Smooth muscle cell (in vitro differentiated cells): ENCODE measurements around the gene YJEFN3. TPM values are rescaled to one million over a fixed set of nuclear protein-coding genes. Genes with fewer than 3 reads are reported as not detected.

Experiments used
- DNase-seq: peaks from one replicate; lab custom pipeline; 2025; ENCODE audit not compliant: unreplicated experiment; lab: John Stamatoyannopoulos, UW
- H2AFZ ChIP-seq: fragments of 200-600 bp; sonication (generic); 2 replicates; pipeline ENCODE4 v1.6.0; 2016; ENCODE audit warnings: antibody characterized with exemption, low read depth, mild to moderate bottlenecking
- H3F3A ChIP-seq: fragments of 200-600 bp; sonication (generic); 2 replicates; pipeline ENCODE4 v1.6.0; 2017; ENCODE audit warnings: antibody characterized with exemption, low read depth
- H3K27ac ChIP-seq: fragments of 200-600 bp; sonication (generic); 2 replicates; pipeline ENCODE4 v1.5.1; 2016; ENCODE audit warnings: low read depth, mild to moderate bottlenecking
- H3K27me3 ChIP-seq: fragments of 200-600 bp; sonication (generic); 2 replicates; pipeline ENCODE4 v1.6.1; 2016; ENCODE audit warnings: low read depth, mild to moderate bottlenecking
- H3K36me3 ChIP-seq: fragments of 200-600 bp; sonication (generic); 2 replicates; pipeline ENCODE4 v1.5.1; 2016; ENCODE audit warnings: low read depth
- H3K4me1 ChIP-seq: fragments of 200-600 bp; sonication (generic); 2 replicates; pipeline ENCODE4 v1.5.1; 2016; ENCODE audit warnings: low read depth
- H3K4me2 ChIP-seq: fragments of 200-600 bp; sonication (generic); 2 replicates; pipeline ENCODE4 v1.6.0; 2016; ENCODE audit warnings: mild to moderate bottlenecking
- H3K4me3 ChIP-seq: fragments of 200-600 bp; sonication (generic); 2 replicates; pipeline ENCODE4 v1.5.1; 2016; ENCODE audit warnings: mild to moderate bottlenecking
- H3K79me2 ChIP-seq: fragments of 200-600 bp; sonication (generic); 2 replicates; pipeline ENCODE4 v1.6.0; 2016; ENCODE audit warnings: low read depth, mild to moderate bottlenecking
- H3K9ac ChIP-seq: fragments of 200-600 bp; sonication (generic); 2 replicates; pipeline ENCODE4 v1.6.0; 2016; ENCODE audit warnings: low read depth
- H3K9me3 ChIP-seq: fragments of 200-600 bp; sonication (generic); replicated peaks from 2 replicates; pipeline ENCODE4 v1.5.1; 2016; ENCODE audit warnings: low read depth
- H4K20me1 ChIP-seq: fragments of 200-600 bp; sonication (generic); 2 replicates; pipeline ENCODE4 v1.6.0; 2016; ENCODE audit warnings: low read depth
- WGBS: methylation state at CpG from one replicate; pipeline ENCODE4 v1.1.7; 2016; ENCODE audit warnings: low lambda C conversion rate; 5-methylcytosine and 5-hydroxymethylcytosine counted together
- polyA plus RNA-seq: library from polyadenylated mRNA; unstranded; fragments of >200 nt; fragmentation: Nextera tagmentation; extraction: Ambion mirVana; gene quantifications from 2 replicates; pipeline ENCODE4 v1.2.1, GENCODE V29; 2016
- total RNA-seq: library from RNA; depleted of rRNA; stranded (reverse); fragments of >200 nt; gene quantifications from 2 replicates; pipeline ENCODE4 v1.2.3, GENCODE V29; 2014
- TF ChIP-seq, protein P1 (sequence below): fragments of 200-600 bp; sonication (generic); IDR thresholded peaks from 2 replicates; pipeline ENCODE4 v1.5.1; 2017; ENCODE audit warnings: borderline replicate concordance, mild to moderate bottlenecking, antibody characterized with exemption; ENCODE audit not compliant: insufficient read depth, poor library complexity, severe bottlenecking

YJEFN3 gene
- total and polyA plus RNA-seq, 2 experiments from 2014 or later = 2.2 to 5.8 TPM

DNA sequence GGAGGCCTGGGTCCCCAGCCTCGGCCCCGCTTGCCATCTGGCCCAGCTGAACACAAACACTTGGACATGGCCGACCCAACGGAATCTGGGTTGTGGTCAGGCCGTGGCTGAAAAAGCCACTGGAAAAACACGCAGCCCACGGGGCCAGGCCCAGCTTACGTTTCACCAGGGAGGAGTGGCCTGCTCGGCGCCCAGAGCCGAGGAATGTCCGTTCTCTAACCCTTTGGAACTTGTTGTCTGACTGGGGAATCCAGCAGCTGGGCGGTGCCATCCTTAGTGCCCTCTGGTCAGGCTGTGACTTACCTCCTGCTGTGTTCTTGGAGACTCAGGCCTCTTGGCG, 23.1 kb downstream of the YJEFN3 start:
- Histone ChIP-seq H3K4me1 (peaks cover 12% of the 10 kb centered on the region), H2AFZ (no peak overlapping the region), H3K36me3 (no peaks in the 10 kb centered on the region), H3F3A (no peaks in the 10 kb centered on the region), H3K27me3 (no peaks in the 10 kb centered on the region), H3K27ac (peak overlapping the region; percentile 69), H3K9ac (no peak overlapping the region), H4K20me1 (no peaks in the 10 kb centered on the region), H3K4me3 (no peak overlapping the region), H3K9me3 (no peaks in the 10 kb centered on the region), H3K79me2 (no peaks in the 10 kb centered on the region), H3K4me2 (no peak overlapping the region)
- DNase-seq = no peak
- 57% methylated on average over 14 of the region's 14 CpGs for WGBS
- TF ChIP-seq, protein P1, sequence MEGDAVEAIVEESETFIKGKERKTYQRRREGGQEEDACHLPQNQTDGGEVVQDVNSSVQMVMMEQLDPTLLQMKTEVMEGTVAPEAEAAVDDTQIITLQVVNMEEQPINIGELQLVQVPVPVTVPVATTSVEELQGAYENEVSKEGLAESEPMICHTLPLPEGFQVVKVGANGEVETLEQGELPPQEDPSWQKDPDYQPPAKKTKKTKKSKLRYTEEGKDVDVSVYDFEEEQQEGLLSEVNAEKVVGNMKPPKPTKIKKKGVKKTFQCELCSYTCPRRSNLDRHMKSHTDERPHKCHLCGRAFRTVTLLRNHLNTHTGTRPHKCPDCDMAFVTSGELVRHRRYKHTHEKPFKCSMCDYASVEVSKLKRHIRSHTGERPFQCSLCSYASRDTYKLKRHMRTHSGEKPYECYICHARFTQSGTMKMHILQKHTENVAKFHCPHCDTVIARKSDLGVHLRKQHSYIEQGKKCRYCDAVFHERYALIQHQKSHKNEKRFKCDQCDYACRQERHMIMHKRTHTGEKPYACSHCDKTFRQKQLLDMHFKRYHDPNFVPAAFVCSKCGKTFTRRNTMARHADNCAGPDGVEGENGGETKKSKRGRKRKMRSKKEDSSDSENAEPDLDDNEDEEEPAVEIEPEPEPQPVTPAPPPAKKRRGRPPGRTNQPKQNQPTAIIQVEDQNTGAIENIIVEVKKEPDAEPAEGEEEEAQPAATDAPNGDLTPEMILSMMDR = no peak

DNA sequence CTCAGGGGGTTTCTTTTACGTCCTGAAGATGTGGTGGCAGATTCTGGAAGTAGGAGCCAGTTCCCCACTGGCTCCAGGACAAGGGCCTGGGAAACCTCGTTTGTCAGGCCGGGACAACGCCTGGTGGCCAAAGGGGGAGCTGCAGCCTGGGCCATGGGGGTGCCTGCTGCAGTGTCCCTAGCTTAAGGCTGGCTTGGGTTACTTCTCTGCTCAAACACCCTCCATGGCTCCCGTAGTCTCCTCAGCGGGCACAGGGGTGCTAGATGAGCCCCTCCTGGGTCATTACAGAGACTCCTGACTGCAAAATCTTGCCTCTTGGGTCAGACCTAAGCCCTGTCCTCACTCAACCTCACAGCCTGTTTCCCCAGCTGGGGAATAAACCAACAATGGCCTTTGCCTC, 24.1 kb downstream of the YJEFN3 start:
- Histone ChIP-seq H3K79me2 (no peaks in the 10 kb centered on the region), H3K27me3 (no peaks in the 10 kb centered on the region), H3K4me1 (peaks cover 12% of the 10 kb centered on the region), H2AFZ (no peak overlapping the region), H3K9me3 (no peaks in the 10 kb centered on the region), H4K20me1 (no peaks in the 10 kb centered on the region), H3F3A (no peaks in the 10 kb centered on the region), H3K4me2 (no peak overlapping the region), H3K9ac (no peak overlapping the region), H3K4me3 (no peak overlapping the region), H3K27ac (no peak overlapping the region), H3K36me3 (no peaks in the 10 kb centered on the region)
- no peak for DNase-seq
- TF ChIP-seq, protein P1 = peak; percentile 60
- WGBS = 61% methylated on average over 6 of the region's 6 CpGs

DNA sequence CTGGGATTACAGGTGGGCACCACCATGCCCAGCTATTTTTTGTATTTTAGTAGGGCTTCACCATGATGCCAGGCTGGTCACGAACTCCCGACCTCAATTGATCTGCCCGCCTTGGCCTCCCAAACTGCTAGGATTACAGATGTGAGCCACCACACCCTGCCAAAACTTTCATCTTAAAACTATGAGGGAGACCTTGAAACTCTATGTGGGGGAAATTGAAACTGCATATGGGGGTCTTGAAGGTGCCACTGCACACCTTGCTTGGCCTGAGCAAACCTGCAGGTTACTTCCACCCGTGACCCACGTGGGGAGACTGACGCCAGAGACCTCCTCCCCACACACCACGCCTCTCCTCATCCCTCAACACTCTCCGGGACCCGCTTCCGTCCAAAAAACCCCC, 25.0 kb downstream of the YJEFN3 start:
- no peaks in the 10 kb centered on the region for H3F3A ChIP-seq
- H2AFZ ChIP-seq = no peak overlapping the region
- no peaks in the 10 kb centered on the region for H3K79me2 ChIP-seq
- H3K27ac ChIP-seq = no peak overlapping the region
- DNase-seq = no peak
- no peaks in the 10 kb centered on the region for H4K20me1 ChIP-seq
- H3K27me3 ChIP-seq = no peaks in the 10 kb centered on the region
- TF ChIP-seq, protein P1 = no peak
- WGBS = 93% methylated on average over 10 of the region's 10 CpGs
- H3K4me1 ChIP-seq = peaks cover 6% of the 10 kb centered on the region
- H3K4me2 ChIP-seq = no peak overlapping the region
- no peaks in the 10 kb centered on the region for H3K9me3 ChIP-seq
- H3K36me3 ChIP-seq = no peaks in the 10 kb centered on the region
- no peak overlapping the region for H3K4me3 ChIP-seq
- no peak overlapping the region for H3K9ac ChIP-seq
